GM04503 (cell line): ENCODE measurements around the gene CLASP2.
"Not testable (repeated sequence)": the region's sequence is repeated elsewhere in the genome, so short reads cannot be mapped to it uniquely, and the experiment has no call there.

Experiments
- DNase-seq: peaks from one replicate; pipeline ENCODE4 v3.0.0-alpha.2; 2012; ENCODE audit warnings: low read depth

CLASP2 gene

GRCh38 chr3:33451994-33452393, 266.1 kb downstream of the CLASP2 start:
- not testable (repeated sequence) for DNase-seq

- DNase-seq: no peak
Observed at GRCh38 chr3:33447958-33448357, 270.1 kb downstream of the CLASP2 start.

GRCh38 chr3:33447256-33447625, 270.8 kb downstream of the CLASP2 start:
- not testable (repeated sequence) for DNase-seq
